Measurements from ENCODE around the gene AFF3. TPM values are rescaled to one million over a fixed set of nuclear protein-coding genes. Genes with fewer than 3 reads are reported as not detected.

AFF3 gene
- total and polyA plus RNA-seq, 10 donors: 6.0 to 92.2 (median 64.0) TPM

GRCh38 chr2:99559075-99559662, 583.2 kb downstream of the AFF3 start:
- H3K27me3 ChIP-seq (replicated peaks in 1 of 7): no peaks in the 10 kb centered on the region
- 5 to 8% (median 6%) methylated on average over 17 of the region's 17 CpGs for WGBS, 5 donors
- peaks cover 4 to 49% (median 10%) of the 10 kb centered on the region in 6 donors for H3K36me3 ChIP-seq
- H3K4me3 ChIP-seq: no peak overlapping the region
- no peak overlapping the region for H3K27ac ChIP-seq
- intact Hi-C loops (cut with DNase I; ENCODE audit: low total_unique reads): loop anchor here (5.0 kb wide), 1 partner anchor 703 kb away; no protein-coding TSS in a partner anchor
- peak; percentile 96 for DNase-seq
- H3K9me3 ChIP-seq: no peaks in the 10 kb centered on the region
- TF ChIP-seq POLR2AphosphoS5 (IDR thresholded peaks at IDR 0.05) (peak; percentile 36 to 69 (median 41)), POLR2A (IDR thresholded peaks at IDR 0.05) (no peak)
- TF ChIP-seq, protein P1, sequence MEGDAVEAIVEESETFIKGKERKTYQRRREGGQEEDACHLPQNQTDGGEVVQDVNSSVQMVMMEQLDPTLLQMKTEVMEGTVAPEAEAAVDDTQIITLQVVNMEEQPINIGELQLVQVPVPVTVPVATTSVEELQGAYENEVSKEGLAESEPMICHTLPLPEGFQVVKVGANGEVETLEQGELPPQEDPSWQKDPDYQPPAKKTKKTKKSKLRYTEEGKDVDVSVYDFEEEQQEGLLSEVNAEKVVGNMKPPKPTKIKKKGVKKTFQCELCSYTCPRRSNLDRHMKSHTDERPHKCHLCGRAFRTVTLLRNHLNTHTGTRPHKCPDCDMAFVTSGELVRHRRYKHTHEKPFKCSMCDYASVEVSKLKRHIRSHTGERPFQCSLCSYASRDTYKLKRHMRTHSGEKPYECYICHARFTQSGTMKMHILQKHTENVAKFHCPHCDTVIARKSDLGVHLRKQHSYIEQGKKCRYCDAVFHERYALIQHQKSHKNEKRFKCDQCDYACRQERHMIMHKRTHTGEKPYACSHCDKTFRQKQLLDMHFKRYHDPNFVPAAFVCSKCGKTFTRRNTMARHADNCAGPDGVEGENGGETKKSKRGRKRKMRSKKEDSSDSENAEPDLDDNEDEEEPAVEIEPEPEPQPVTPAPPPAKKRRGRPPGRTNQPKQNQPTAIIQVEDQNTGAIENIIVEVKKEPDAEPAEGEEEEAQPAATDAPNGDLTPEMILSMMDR (IDR thresholded peaks at IDR 0.05 in 8 of 11, conservative IDR thresholded peaks at IDR 0.05 in 3 of 11): peak; percentile 92 to 99 (median 96)
- peaks cover 0 to 25% (median 6%) of the 10 kb centered on the region in 6 donors for H3K4me1 ChIP-seq

GRCh38 chr2:99555404-99555803, 587.0 kb downstream of the AFF3 start:
- H3K4me3 ChIP-seq: peak overlapping the region in 1 of 8 donors; percentile 23
- H3K9me3 ChIP-seq: no peaks in the 10 kb centered on the region
- peaks cover 4 to 82% (median 27%) of the 10 kb centered on the region in 6 donors for H3K36me3 ChIP-seq
- no peak for DNase-seq
- no peaks in the 10 kb centered on the region for H3K27me3 ChIP-seq (replicated peaks in 1 of 7)
- 48 to 88% (median 81%) methylated on average over 2 of the region's 2 CpGs for WGBS, 5 donors
- peaks cover 0 to 25% (median 6%) of the 10 kb centered on the region in 6 donors for H3K4me1 ChIP-seq
- H3K27ac ChIP-seq: peak overlapping the region in 6 of 8 donors; percentile 5 to 81 (median 45)
- TF ChIP-seq, protein P1 (IDR thresholded peaks at IDR 0.05 in 8 of 11, conservative IDR thresholded peaks at IDR 0.05 in 3 of 11): no peak
- TF ChIP-seq POLR2AphosphoS5 (IDR thresholded peaks at IDR 0.05): no peak
- no peak for TF ChIP-seq POLR2A (IDR thresholded peaks at IDR 0.05)
- intact Hi-C loops (cut with DNase I; ENCODE audit: low total_unique reads): loop anchor here (5.0 kb wide), 1 partner anchor 707 kb away; no protein-coding TSS in a partner anchor

DNA sequence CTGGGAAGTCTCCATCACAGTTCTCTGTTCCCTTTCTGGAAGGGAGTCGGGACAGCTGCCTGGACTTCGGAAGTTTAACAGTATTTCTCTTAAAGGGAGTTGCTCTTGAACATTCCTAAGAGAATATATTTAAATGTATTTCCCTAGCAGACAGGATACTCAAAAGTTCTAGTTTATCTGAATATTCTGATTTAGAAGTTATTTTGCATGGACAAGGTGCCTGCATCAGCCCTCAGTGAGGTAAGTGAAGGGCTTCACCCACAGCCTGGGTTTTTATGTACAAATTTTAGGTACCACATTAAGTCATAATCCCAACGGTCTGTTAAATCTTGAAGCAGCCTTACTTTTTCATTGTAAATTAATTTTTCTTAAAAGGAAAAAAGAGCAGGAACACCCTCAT, 587.5 kb downstream of the AFF3 start:
- H3K9me3 ChIP-seq: no peaks in the 10 kb centered on the region
- intact Hi-C loops (cut with DNase I; ENCODE audit: low total_unique reads): loop anchor here (5.0 kb wide), 1 partner anchor 707 kb away; no protein-coding TSS in a partner anchor
- 51 to 83% (median 76%) methylated on average over 3 of the region's 3 CpGs for WGBS, 5 donors
- TF ChIP-seq POLR2A (IDR thresholded peaks at IDR 0.05): no peak
- TF ChIP-seq, protein P1 (IDR thresholded peaks at IDR 0.05 in 8 of 11, conservative IDR thresholded peaks at IDR 0.05 in 3 of 11): no peak
- TF ChIP-seq POLR2AphosphoS5 (IDR thresholded peaks at IDR 0.05): no peak
- H3K4me1 ChIP-seq: peaks cover 0 to 25% (median 6%) of the 10 kb centered on the region in 6 donors
- H3K27ac ChIP-seq: peak overlapping the region in 5 of 8 donors; percentile 30 to 81 (median 54)
- no peak for DNase-seq
- no peaks in the 10 kb centered on the region for H3K27me3 ChIP-seq (replicated peaks in 1 of 7)
- H3K4me3 ChIP-seq: no peak overlapping the region
- peaks cover 4 to 87% (median 29%) of the 10 kb centered on the region in 6 donors for H3K36me3 ChIP-seq

- DNase-seq: no peak
- Histone ChIP-seq H3K27ac (peak overlapping the region in 2 of 8 donors; percentile 72 to 81), H3K9me3 (no peaks in the 10 kb centered on the region), H3K4me1 (peaks cover 0 to 21% (median 3%) of the 10 kb centered on the region in 6 donors), H3K27me3 (replicated peaks in 1 of 7) (no peaks in the 10 kb centered on the region), H3K36me3 (peaks cover 4 to 93% (median 31%) of the 10 kb centered on the region in 6 donors), H3K4me3 (no peak overlapping the region)
- TF ChIP-seq, protein P1 (IDR thresholded peaks at IDR 0.05 in 8 of 11, conservative IDR thresholded peaks at IDR 0.05 in 3 of 11): no peak
- TF ChIP-seq POLR2AphosphoS5 (IDR thresholded peaks at IDR 0.05): peak in 1 of 3 donors; percentile 41
- intact Hi-C loops (cut with DNase I; ENCODE audit: low total_unique reads): no loop called here
- WGBS, 5 donors: 73 to 96% (median 83%) methylated on average over 23 of the region's 23 CpGs
Observed at GRCh38 chr2:99554238-99554637, 588.2 kb downstream of the AFF3 start.

All from spleen (tissue), 11 donors.